ENCODE measurements around the gene ZAP70.

GRCh38 chr2:97724946-97725688 lies 11.7 kb downstream of the ZAP70 start:
- TF ChIP-seq, protein P1, sequence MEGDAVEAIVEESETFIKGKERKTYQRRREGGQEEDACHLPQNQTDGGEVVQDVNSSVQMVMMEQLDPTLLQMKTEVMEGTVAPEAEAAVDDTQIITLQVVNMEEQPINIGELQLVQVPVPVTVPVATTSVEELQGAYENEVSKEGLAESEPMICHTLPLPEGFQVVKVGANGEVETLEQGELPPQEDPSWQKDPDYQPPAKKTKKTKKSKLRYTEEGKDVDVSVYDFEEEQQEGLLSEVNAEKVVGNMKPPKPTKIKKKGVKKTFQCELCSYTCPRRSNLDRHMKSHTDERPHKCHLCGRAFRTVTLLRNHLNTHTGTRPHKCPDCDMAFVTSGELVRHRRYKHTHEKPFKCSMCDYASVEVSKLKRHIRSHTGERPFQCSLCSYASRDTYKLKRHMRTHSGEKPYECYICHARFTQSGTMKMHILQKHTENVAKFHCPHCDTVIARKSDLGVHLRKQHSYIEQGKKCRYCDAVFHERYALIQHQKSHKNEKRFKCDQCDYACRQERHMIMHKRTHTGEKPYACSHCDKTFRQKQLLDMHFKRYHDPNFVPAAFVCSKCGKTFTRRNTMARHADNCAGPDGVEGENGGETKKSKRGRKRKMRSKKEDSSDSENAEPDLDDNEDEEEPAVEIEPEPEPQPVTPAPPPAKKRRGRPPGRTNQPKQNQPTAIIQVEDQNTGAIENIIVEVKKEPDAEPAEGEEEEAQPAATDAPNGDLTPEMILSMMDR (IDR thresholded peaks at IDR 0.05) = no peak
- no peak for TF ChIP-seq ZFX (IDR thresholded peaks at IDR 0.05; ENCODE audit: borderline replicate concordance)

Measured in 22Rv1 (cell line).